GM23338 (cell line): ENCODE measurements around the gene TLR3.

Experiments
- CREB1 ChIP-seq: fragments of 250-450 bp; sonication (Bioruptor Pico); IDR thresholded peaks from 2 replicates; pipeline ENCODE4 v1.5.0; 2020; ENCODE audit warnings: low read depth, mild to moderate bottlenecking, moderate library complexity
- CTCF ChIP-seq, 2 experiments: fragments of 200-600 bp in 1 of 2; sonication (generic) in 1 of 2; conservative IDR thresholded peaks; 2 replicates each; pipeline versions ENCODE4 v1.5.1 to v1.6.1; 2016 to 2017; ENCODE audit warnings: antibody characterized with exemption in 2 of 2, low read depth in 2 of 2, mild to moderate bottlenecking in 2 of 2, moderate library complexity in 1 of 2
- ETS1 ChIP-seq: IDR thresholded peaks from 2 replicates; pipeline ENCODE4 v1.6.1; 2016; ENCODE audit warnings: antibody characterized with exemption
- EZH2 ChIP-seq: fragments of 200-600 bp; sonication (generic); IDR thresholded peaks from one replicate; pipeline ENCODE4 v1.8.0; 2017; ENCODE audit warnings: antibody characterized with exemption, mild to moderate bottlenecking, low read depth; ENCODE audit not compliant: unreplicated experiment
- EZH2phosphoT487 ChIP-seq: fragments of 200-600 bp; sonication (generic); IDR thresholded peaks from one replicate; pipeline ENCODE4 v1.8.1; 2018; ENCODE audit warnings: antibody characterized with exemption; ENCODE audit not compliant: unreplicated experiment
- JUNB ChIP-seq: IDR thresholded peaks from one replicate; pipeline ENCODE4 v1.6.1; 2016; ENCODE audit warnings: antibody characterized with exemption; ENCODE audit not compliant: unreplicated experiment
- POLR2AphosphoS5 ChIP-seq: IDR thresholded peaks from 2 replicates; pipeline ENCODE4 v1.6.1; 2016; ENCODE audit warnings: antibody characterized with exemption, low read depth
- REST ChIP-seq: IDR thresholded peaks from one replicate; pipeline ENCODE4 v1.6.1; 2018; ENCODE audit warnings: antibody characterized with exemption; ENCODE audit not compliant: unreplicated experiment
- STAT1 ChIP-seq: IDR thresholded peaks from one replicate; pipeline ENCODE4 v1.6.1; 2016; ENCODE audit warnings: antibody characterized with exemption; ENCODE audit not compliant: unreplicated experiment

GRCh38 chr4:186116697-186117096, 47.7 kb downstream of the TLR3 start:
- TF ChIP-seq CTCF (conservative IDR thresholded peaks at IDR 0.05; ENCODE audit: low read depth in 2 of 2) (no peak), POLR2AphosphoS5 (no peak), CREB1 (no peak), EZH2phosphoT487 (no peak), EZH2 (no peak), ETS1 (no peak), STAT1 (no peak), JUNB (no peak), REST (no peak)
